Measurements from ENCODE around the gene GRIN2D. TPM values are rescaled to one million over a fixed set of nuclear protein-coding genes. Genes with fewer than 3 reads are reported as not detected.

The GRIN2D gene
- polyA plus RNA-seq, 3 donors, result 0.13 to 0.29 TPM; not detected in 1

- Mint-ChIP-seq H3K27me3 (ENCODE audit: low read depth in 3 of 3) (peaks cover 35 to 40% (median 38%) of the 10 kb centered on the region in 3 donors), H3K27ac (peak overlapping the region; percentile 86 to 98 (median 93)), H3K36me3 (peaks cover 33 to 39% of the 10 kb centered on the region in 2 donors), H3K9me3 (peaks cover 0 to 25% (median 2%) of the 10 kb centered on the region in 7 donors), H3K4me1 (peaks cover 12% of the 10 kb centered on the region), H3K4me3 (peak overlapping the region; percentile 93 to 97)
- intact Hi-C loops (cut with micrococcal nuclease), result loop anchor here in 1 of 2 donors (10.0 kb wide), 1 partner anchor 54 kb away; the partner anchor contains the start of gene GRWD1
- Histone ChIP-seq H3K27ac (ENCODE audit: low read depth in 1 of 2, low read length in 2 of 2) (peak overlapping the region; percentile 74 to 89), H3K79me2 (ENCODE audit: insufficient read depth, low read length) (peaks cover 21% of the 10 kb centered on the region), H3K4me1 (ENCODE audit: control insufficient read depth in 1 of 2, insufficient read depth in 2 of 2, low read length in 2 of 2) (peaks cover 17% of the 10 kb centered on the region in 2 donors), H3K36me3 (replicated peaks in 1 of 2; ENCODE audit: control insufficient read depth in 1 of 2, insufficient read depth in 2 of 2, low read length in 2 of 2) (peaks cover 18 to 41% of the 10 kb centered on the region in 2 donors), H3K9ac (ENCODE audit: insufficient read depth, low read length, poor library complexity, severe bottlenecking) (peak overlapping the region; percentile 94), H3K4me3 (replicated peaks in 1 of 3; ENCODE audit: low read depth in 2 of 3, low read length in 3 of 3) (peak overlapping the region; percentile 77 to 97 (median 92)), H3K4me2 (replicated peaks; ENCODE audit: extremely low read depth, low read length, poor library complexity, severe bottlenecking) (peak overlapping the region; percentile 91), H2AFZ (ENCODE audit: insufficient read depth, low read depth, low read length, poor library complexity, severe bottlenecking) (peak overlapping the region; percentile 91), H3K9me3 (replicated peaks in 1 of 2; ENCODE audit: control insufficient read depth in 1 of 2, insufficient read depth in 1 of 2, low read length in 2 of 2) (peaks cover 0 to 9% of the 10 kb centered on the region in 2 donors), H4K20me1 (ENCODE audit: insufficient read depth, low read length) (peaks cover 5% of the 10 kb centered on the region), H3K27me3 (ENCODE audit: control insufficient read depth in 2 of 2, insufficient read depth in 2 of 2, low read length in 2 of 2) (peaks cover 25 to 33% of the 10 kb centered on the region in 2 donors)
- TF ChIP-seq CTCF (IDR thresholded peaks at IDR 0.05), result peak; percentile 41
- DNase-seq, result peak; percentile 42 to 66 (median 64)
- WGBS (ENCODE audit: insufficient coverage), result 3% methylated on average over 15 of the region's 24 CpGs
These were observed 3.0 kb upstream of the GRIN2D start for GRCh38 chr19:48390188-48391099.
